ENCODE results near the gene PLCB1.

DNA sequence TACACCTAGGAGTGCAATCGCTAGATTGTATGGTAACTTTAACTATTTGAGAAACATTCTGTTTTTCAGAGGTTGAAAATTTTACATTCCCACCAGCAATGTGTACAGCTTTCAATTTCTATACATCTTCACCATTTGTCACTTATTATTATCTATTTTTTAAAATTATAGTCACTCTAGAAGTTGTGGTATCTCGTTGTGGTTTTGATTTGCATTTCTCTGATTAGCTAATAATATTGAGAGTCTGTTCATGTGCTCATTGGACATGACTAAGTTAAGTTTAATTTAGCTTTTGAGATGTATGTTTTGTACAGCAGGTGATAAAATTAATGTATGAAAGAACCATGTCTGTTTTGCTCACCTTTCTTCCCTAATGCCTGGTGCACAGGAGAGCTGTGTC lies 34.8 kb upstream of the PLCB1 start:
- TF ChIP-seq, protein P1, sequence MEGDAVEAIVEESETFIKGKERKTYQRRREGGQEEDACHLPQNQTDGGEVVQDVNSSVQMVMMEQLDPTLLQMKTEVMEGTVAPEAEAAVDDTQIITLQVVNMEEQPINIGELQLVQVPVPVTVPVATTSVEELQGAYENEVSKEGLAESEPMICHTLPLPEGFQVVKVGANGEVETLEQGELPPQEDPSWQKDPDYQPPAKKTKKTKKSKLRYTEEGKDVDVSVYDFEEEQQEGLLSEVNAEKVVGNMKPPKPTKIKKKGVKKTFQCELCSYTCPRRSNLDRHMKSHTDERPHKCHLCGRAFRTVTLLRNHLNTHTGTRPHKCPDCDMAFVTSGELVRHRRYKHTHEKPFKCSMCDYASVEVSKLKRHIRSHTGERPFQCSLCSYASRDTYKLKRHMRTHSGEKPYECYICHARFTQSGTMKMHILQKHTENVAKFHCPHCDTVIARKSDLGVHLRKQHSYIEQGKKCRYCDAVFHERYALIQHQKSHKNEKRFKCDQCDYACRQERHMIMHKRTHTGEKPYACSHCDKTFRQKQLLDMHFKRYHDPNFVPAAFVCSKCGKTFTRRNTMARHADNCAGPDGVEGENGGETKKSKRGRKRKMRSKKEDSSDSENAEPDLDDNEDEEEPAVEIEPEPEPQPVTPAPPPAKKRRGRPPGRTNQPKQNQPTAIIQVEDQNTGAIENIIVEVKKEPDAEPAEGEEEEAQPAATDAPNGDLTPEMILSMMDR (conservative IDR thresholded peaks at IDR 0.05; ENCODE audit: low read depth in 2 of 2): no peak
- TF ChIP-seq, protein P2, sequence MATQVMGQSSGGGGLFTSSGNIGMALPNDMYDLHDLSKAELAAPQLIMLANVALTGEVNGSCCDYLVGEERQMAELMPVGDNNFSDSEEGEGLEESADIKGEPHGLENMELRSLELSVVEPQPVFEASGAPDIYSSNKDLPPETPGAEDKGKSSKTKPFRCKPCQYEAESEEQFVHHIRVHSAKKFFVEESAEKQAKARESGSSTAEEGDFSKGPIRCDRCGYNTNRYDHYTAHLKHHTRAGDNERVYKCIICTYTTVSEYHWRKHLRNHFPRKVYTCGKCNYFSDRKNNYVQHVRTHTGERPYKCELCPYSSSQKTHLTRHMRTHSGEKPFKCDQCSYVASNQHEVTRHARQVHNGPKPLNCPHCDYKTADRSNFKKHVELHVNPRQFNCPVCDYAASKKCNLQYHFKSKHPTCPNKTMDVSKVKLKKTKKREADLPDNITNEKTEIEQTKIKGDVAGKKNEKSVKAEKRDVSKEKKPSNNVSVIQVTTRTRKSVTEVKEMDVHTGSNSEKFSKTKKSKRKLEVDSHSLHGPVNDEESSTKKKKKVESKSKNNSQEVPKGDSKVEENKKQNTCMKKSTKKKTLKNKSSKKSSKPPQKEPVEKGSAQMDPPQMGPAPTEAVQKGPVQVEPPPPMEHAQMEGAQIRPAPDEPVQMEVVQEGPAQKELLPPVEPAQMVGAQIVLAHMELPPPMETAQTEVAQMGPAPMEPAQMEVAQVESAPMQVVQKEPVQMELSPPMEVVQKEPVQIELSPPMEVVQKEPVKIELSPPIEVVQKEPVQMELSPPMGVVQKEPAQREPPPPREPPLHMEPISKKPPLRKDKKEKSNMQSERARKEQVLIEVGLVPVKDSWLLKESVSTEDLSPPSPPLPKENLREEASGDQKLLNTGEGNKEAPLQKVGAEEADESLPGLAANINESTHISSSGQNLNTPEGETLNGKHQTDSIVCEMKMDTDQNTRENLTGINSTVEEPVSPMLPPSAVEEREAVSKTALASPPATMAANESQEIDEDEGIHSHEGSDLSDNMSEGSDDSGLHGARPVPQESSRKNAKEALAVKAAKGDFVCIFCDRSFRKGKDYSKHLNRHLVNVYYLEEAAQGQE (IDR thresholded peaks at IDR 0.05; ENCODE audit: unreplicated experiment): no peak
- TF ChIP-seq POLR2AphosphoS5 (IDR thresholded peaks at IDR 0.05; ENCODE audit: low read depth) (no peak), JUNB (IDR thresholded peaks at IDR 0.05; ENCODE audit: unreplicated experiment) (no peak)
